Upper lobe of left lung (tissue), 4 donors: Measurements from ENCODE around the gene PRKCA.

Experiments used
- EP300 ChIP-seq, 4 donors: sonication (generic); formaldehyde crosslinking; IDR thresholded peaks; one replicate each; pipeline ENCODE4 v1.5.1; 2017; ENCODE audit warnings: antibody characterized with exemption in 4 of 4, control low read depth in 2 of 4
- POLR2A ChIP-seq, 4 donors: fragments of 450-650 bp; IDR thresholded peaks; one replicate each; pipeline ENCODE4 v1.5.1; 2016 to 2017; ENCODE audit warnings: antibody characterized with exemption in 4 of 4, mild to moderate bottlenecking in 2 of 4
- POLR2AphosphoS5 ChIP-seq, 2 donors: sonication (generic); formaldehyde crosslinking; IDR thresholded peaks; one replicate each; pipeline ENCODE4 v1.5.1; 2017; ENCODE audit warnings: antibody characterized with exemption in 2 of 2
- TF ChIP-seq, protein P1 (sequence below), 6 experiments: fragments of 450-650 bp in 4 of 6; fragments of 200-600 bp in 2 of 6; sonication (generic) in 2 of 6; IDR thresholded peaks; one replicate each; pipeline ENCODE4 v1.5.1; 2016 to 2019; ENCODE audit warnings: antibody characterized with exemption in 6 of 6

DNA sequence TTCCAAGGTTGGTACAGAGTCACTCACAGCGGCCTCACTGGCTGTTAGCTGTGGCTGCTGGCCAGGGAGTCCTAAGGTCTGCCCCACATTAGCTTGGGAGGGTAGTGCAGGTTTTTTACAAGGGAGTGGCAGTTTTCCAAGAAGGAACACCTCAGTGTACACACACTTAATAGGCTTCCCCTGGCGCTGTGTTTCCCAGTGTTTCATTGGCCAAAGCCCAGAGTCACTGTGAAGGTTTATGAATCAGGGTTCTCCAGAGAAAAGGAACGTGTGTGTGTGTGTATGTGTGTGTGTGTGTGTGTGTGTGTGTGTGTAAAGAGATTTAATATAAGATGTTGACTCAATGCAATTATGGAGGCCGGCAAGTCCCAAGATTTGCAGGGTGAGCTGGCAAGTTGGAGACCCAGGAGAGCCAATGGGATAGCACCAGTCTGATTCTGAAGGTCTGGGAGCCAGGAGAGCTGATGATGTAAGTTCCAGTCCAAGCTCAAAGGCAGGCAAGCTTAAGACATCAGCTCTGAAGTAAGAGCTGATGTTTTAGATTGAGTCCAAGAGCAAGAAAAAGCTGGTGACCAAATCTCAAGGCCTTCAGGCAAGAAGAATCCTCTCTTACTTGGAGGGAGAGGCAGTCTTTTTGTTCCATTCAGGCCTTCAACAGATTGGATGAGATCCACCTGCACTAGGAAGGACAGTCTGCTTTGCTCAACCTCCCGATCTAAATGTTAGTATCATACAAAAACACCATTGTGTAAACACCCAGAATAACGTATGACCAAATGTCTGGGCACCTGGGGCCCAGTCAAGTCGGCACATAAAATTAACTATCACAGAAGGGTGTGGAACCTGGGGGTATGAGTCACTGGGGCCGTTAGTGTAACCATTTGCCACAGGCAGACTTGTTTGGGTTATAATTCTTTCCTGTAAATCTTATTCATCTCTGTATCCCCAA is 206.8 kb downstream of the PRKCA start:
- TF ChIP-seq POLR2A (IDR thresholded peaks at IDR 0.05) (no peak), EP300 (IDR thresholded peaks at IDR 0.05) (peak in 1 of 4 donors; percentile 28), POLR2AphosphoS5 (IDR thresholded peaks at IDR 0.05) (no peak)
- TF ChIP-seq, protein P1, sequence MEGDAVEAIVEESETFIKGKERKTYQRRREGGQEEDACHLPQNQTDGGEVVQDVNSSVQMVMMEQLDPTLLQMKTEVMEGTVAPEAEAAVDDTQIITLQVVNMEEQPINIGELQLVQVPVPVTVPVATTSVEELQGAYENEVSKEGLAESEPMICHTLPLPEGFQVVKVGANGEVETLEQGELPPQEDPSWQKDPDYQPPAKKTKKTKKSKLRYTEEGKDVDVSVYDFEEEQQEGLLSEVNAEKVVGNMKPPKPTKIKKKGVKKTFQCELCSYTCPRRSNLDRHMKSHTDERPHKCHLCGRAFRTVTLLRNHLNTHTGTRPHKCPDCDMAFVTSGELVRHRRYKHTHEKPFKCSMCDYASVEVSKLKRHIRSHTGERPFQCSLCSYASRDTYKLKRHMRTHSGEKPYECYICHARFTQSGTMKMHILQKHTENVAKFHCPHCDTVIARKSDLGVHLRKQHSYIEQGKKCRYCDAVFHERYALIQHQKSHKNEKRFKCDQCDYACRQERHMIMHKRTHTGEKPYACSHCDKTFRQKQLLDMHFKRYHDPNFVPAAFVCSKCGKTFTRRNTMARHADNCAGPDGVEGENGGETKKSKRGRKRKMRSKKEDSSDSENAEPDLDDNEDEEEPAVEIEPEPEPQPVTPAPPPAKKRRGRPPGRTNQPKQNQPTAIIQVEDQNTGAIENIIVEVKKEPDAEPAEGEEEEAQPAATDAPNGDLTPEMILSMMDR (IDR thresholded peaks at IDR 0.05): no peak
